ENCODE data around the gene ADIPOQ. TPM values are rescaled to one million over a fixed set of nuclear protein-coding genes. Genes with fewer than 3 reads are reported as not detected.
"Not testable (repeated sequence)": the region's sequence is repeated elsewhere in the genome, so short reads cannot be mapped to it uniquely, and the experiment has no call there.

The ADIPOQ gene
- polyA plus RNA-seq, 3 donors: not detected

- H3K4me2 ChIP-seq (replicated peaks; ENCODE audit: extremely low read depth, low read length, poor library complexity, severe bottlenecking); H3K4me1 ChIP-seq (ENCODE audit: control insufficient read depth in 1 of 2, insufficient read depth in 2 of 2, low read length in 2 of 2); H3K9ac ChIP-seq (ENCODE audit: insufficient read depth, low read length, poor library complexity, severe bottlenecking); H3K4me1 Mint-ChIP-seq; H3K79me2 ChIP-seq (ENCODE audit: insufficient read depth, low read length); H3K9me3 ChIP-seq (replicated peaks in 1 of 2; ENCODE audit: control insufficient read depth in 1 of 2, insufficient read depth in 1 of 2, low read length in 2 of 2); DNase-seq; H3K36me3 ChIP-seq (replicated peaks in 1 of 2; ENCODE audit: control insufficient read depth in 1 of 2, insufficient read depth in 2 of 2, low read length in 2 of 2); H3K27me3 Mint-ChIP-seq (ENCODE audit: low read depth in 3 of 3); H3K36me3 Mint-ChIP-seq; H3K27me3 ChIP-seq (ENCODE audit: control insufficient read depth in 2 of 2, insufficient read depth in 2 of 2, low read length in 2 of 2); H2AFZ ChIP-seq (ENCODE audit: insufficient read depth, low read depth, low read length, poor library complexity, severe bottlenecking); intact Hi-C loops (cut with micrococcal nuclease); H3K27ac Mint-ChIP-seq; H3K4me3 ChIP-seq (replicated peaks in 1 of 3; ENCODE audit: low read depth in 2 of 3, low read length in 3 of 3); H4K20me1 ChIP-seq (ENCODE audit: insufficient read depth, low read length); H3K4me3 Mint-ChIP-seq; H3K27ac ChIP-seq (ENCODE audit: low read depth in 1 of 2, low read length in 2 of 2): not testable (repeated sequence)
- peaks cover 0 to 19% (median 1%) of the 10 kb centered on the region in 7 donors for H3K9me3 Mint-ChIP-seq
- no CpG with 5 or more reads among the region's 24 CpGs for WGBS (ENCODE audit: insufficient coverage)
Observed at GRCh38 chr3:186874216-186874615, 31.7 kb downstream of the ADIPOQ start.

GRCh38 chr3:186874841-186875240 is 32.3 kb downstream of the ADIPOQ start:
- H3K27me3 Mint-ChIP-seq (ENCODE audit: low read depth in 3 of 3); H3K27ac ChIP-seq (ENCODE audit: low read depth in 1 of 2, low read length in 2 of 2); DNase-seq; H3K36me3 ChIP-seq (replicated peaks in 1 of 2; ENCODE audit: control insufficient read depth in 1 of 2, insufficient read depth in 2 of 2, low read length in 2 of 2); H3K4me1 ChIP-seq (ENCODE audit: control insufficient read depth in 1 of 2, insufficient read depth in 2 of 2, low read length in 2 of 2); H3K4me3 Mint-ChIP-seq; H3K4me3 ChIP-seq (replicated peaks in 1 of 3; ENCODE audit: low read depth in 2 of 3, low read length in 3 of 3); H3K4me1 Mint-ChIP-seq; H3K4me2 ChIP-seq (replicated peaks; ENCODE audit: extremely low read depth, low read length, poor library complexity, severe bottlenecking); H3K36me3 Mint-ChIP-seq; H3K9ac ChIP-seq (ENCODE audit: insufficient read depth, low read length, poor library complexity, severe bottlenecking); H3K9me3 ChIP-seq (replicated peaks in 1 of 2; ENCODE audit: control insufficient read depth in 1 of 2, insufficient read depth in 1 of 2, low read length in 2 of 2); H3K27me3 ChIP-seq (ENCODE audit: control insufficient read depth in 2 of 2, insufficient read depth in 2 of 2, low read length in 2 of 2); H2AFZ ChIP-seq (ENCODE audit: insufficient read depth, low read depth, low read length, poor library complexity, severe bottlenecking); H4K20me1 ChIP-seq (ENCODE audit: insufficient read depth, low read length); H3K27ac Mint-ChIP-seq; intact Hi-C loops (cut with micrococcal nuclease); H3K79me2 ChIP-seq (ENCODE audit: insufficient read depth, low read length): not testable (repeated sequence)
- WGBS (ENCODE audit: insufficient coverage): no CpG with 5 or more reads among the region's 4 CpGs
- H3K9me3 Mint-ChIP-seq: peaks cover 0 to 19% (median 1%) of the 10 kb centered on the region in 7 donors

GRCh38 chr3:186875708-186876107 is 33.2 kb downstream of the ADIPOQ start:
- Histone ChIP-seq H3K4me3 (replicated peaks in 1 of 3; ENCODE audit: low read depth in 2 of 3, low read length in 3 of 3) (no peak overlapping the region), H3K36me3 (replicated peaks in 1 of 2; ENCODE audit: control insufficient read depth in 1 of 2, insufficient read depth in 2 of 2, low read length in 2 of 2) (no peaks in the 10 kb centered on the region), H3K4me2 (replicated peaks; ENCODE audit: extremely low read depth, low read length, poor library complexity, severe bottlenecking) (no peak overlapping the region), H3K27ac (ENCODE audit: low read depth in 1 of 2, low read length in 2 of 2) (no peak overlapping the region), H3K9me3 (replicated peaks in 1 of 2; ENCODE audit: control insufficient read depth in 1 of 2, insufficient read depth in 1 of 2, low read length in 2 of 2) (no peaks in the 10 kb centered on the region), H3K4me1 (ENCODE audit: control insufficient read depth in 1 of 2, insufficient read depth in 2 of 2, low read length in 2 of 2) (peaks cover 3 to 7% of the 10 kb centered on the region in 2 donors), H4K20me1 (ENCODE audit: insufficient read depth, low read length) (no peaks in the 10 kb centered on the region), H3K79me2 (ENCODE audit: insufficient read depth, low read length) (no peaks in the 10 kb centered on the region), H3K9ac (ENCODE audit: insufficient read depth, low read length, poor library complexity, severe bottlenecking) (no peak overlapping the region), H2AFZ (ENCODE audit: insufficient read depth, low read depth, low read length, poor library complexity, severe bottlenecking) (no peak overlapping the region), H3K27me3 (ENCODE audit: control insufficient read depth in 2 of 2, insufficient read depth in 2 of 2, low read length in 2 of 2) (no peaks in the 10 kb centered on the region)
- no peak overlapping the region for H3K27ac Mint-ChIP-seq
- peaks cover 0 to 2% (median 0%) of the 10 kb centered on the region in 3 donors for H3K27me3 Mint-ChIP-seq (ENCODE audit: low read depth in 3 of 3)
- intact Hi-C loops (cut with micrococcal nuclease): no loop called here
- no peaks in the 10 kb centered on the region for H3K36me3 Mint-ChIP-seq
- DNase-seq: no peak
- peaks cover 0 to 19% (median 1%) of the 10 kb centered on the region in 7 donors for H3K9me3 Mint-ChIP-seq
- no peak overlapping the region for H3K4me3 Mint-ChIP-seq
- H3K4me1 Mint-ChIP-seq: peaks cover 9% of the 10 kb centered on the region
- WGBS (ENCODE audit: insufficient coverage): no CpG with 5 or more reads among the region's 1 CpG
- TF ChIP-seq CTCF (IDR thresholded peaks at IDR 0.05): no peak
